ENCODE measurements around the gene AGGF1. TPM values are rescaled to one million over a fixed set of nuclear protein-coding genes. Genes with fewer than 3 reads are reported as not detected.

AGGF1 gene
- total RNA-seq, 1 donor from 2014 or later: 12.0 TPM

- Histone ChIP-seq H3K9me3 (no peaks in the 10 kb centered on the region), H3K27ac (no peak overlapping the region), H3K4me1 (no peaks in the 10 kb centered on the region), H3K4me3 (no peak overlapping the region), H3K27me3 (no peaks in the 10 kb centered on the region), H3K36me3 (peaks cover 3 to 55% of the 10 kb centered on the region in 2 donors)
- intact Hi-C loops (cut with DNase I): no loop called here
- DNase-seq (ENCODE audit: extremely low spot score in 2 of 2): no peak
- TF ChIP-seq POLR2AphosphoS5 (IDR thresholded peaks at IDR 0.05; ENCODE audit: insufficient read depth in 1 of 2, low read depth in 1 of 2) (no peak), POLR2A (IDR thresholded peaks at IDR 0.05) (no peak)
- TF ChIP-seq, protein P1, sequence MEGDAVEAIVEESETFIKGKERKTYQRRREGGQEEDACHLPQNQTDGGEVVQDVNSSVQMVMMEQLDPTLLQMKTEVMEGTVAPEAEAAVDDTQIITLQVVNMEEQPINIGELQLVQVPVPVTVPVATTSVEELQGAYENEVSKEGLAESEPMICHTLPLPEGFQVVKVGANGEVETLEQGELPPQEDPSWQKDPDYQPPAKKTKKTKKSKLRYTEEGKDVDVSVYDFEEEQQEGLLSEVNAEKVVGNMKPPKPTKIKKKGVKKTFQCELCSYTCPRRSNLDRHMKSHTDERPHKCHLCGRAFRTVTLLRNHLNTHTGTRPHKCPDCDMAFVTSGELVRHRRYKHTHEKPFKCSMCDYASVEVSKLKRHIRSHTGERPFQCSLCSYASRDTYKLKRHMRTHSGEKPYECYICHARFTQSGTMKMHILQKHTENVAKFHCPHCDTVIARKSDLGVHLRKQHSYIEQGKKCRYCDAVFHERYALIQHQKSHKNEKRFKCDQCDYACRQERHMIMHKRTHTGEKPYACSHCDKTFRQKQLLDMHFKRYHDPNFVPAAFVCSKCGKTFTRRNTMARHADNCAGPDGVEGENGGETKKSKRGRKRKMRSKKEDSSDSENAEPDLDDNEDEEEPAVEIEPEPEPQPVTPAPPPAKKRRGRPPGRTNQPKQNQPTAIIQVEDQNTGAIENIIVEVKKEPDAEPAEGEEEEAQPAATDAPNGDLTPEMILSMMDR (IDR thresholded peaks at IDR 0.05): no peak
These were observed 33.8 kb downstream of the AGGF1 start for GRCh38 chr5:77064040-77064439.

GRCh38 chr5:77065256-77065655 is 35.1 kb downstream of the AGGF1 start:
- Histone ChIP-seq H3K27me3 (no peaks in the 10 kb centered on the region), H3K9me3 (no peaks in the 10 kb centered on the region), H3K27ac (no peak overlapping the region), H3K36me3 (peaks cover 0 to 44% of the 10 kb centered on the region in 2 donors), H3K4me3 (no peak overlapping the region), H3K4me1 (no peaks in the 10 kb centered on the region)
- TF ChIP-seq POLR2A (IDR thresholded peaks at IDR 0.05): no peak
- TF ChIP-seq, protein P1 (IDR thresholded peaks at IDR 0.05): no peak
- no peak for TF ChIP-seq POLR2AphosphoS5 (IDR thresholded peaks at IDR 0.05; ENCODE audit: insufficient read depth in 1 of 2, low read depth in 1 of 2)
- intact Hi-C loops (cut with DNase I): no loop called here
- DNase-seq (ENCODE audit: extremely low spot score in 2 of 2): no peak

DNA sequence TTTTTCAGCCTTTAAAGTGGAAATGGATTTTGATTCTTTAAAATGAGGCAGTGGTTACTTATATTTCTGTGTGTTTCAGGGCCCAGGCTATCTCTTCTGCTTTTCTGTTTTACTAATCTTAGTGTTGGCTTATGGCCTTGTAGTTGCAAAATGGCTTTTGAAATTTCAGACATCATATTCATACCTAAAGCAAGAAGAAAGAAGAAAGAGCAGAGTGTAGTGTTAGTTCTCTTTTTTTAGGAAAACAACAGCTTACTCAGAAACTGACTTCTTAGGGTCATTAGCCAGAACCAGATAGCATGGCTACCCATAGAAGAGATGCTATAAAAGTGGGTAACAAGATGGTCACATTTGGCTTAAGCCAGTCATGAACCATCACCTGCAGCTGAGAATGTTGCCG is 36.0 kb downstream of the AGGF1 start:
- no peak for DNase-seq (ENCODE audit: extremely low spot score in 2 of 2)
- Histone ChIP-seq H3K36me3 (peaks cover 0 to 36% of the 10 kb centered on the region in 2 donors), H3K27ac (no peak overlapping the region), H3K4me1 (no peaks in the 10 kb centered on the region), H3K4me3 (no peak overlapping the region), H3K9me3 (no peaks in the 10 kb centered on the region), H3K27me3 (no peaks in the 10 kb centered on the region)
- TF ChIP-seq, protein P1 (IDR thresholded peaks at IDR 0.05): no peak
- TF ChIP-seq POLR2AphosphoS5 (IDR thresholded peaks at IDR 0.05; ENCODE audit: insufficient read depth in 1 of 2, low read depth in 1 of 2) (no peak), POLR2A (IDR thresholded peaks at IDR 0.05) (no peak)
- intact Hi-C loops (cut with DNase I): no loop called here

- no peak for TF ChIP-seq POLR2A (IDR thresholded peaks at IDR 0.05)
- no peak overlapping the region for H3K4me3 ChIP-seq
- no peak overlapping the region for H3K27ac ChIP-seq
- no peaks in the 10 kb centered on the region for H3K4me1 ChIP-seq
- H3K27me3 ChIP-seq: no peaks in the 10 kb centered on the region
- DNase-seq (ENCODE audit: extremely low spot score in 2 of 2): no peak
- peaks cover 0 to 28% of the 10 kb centered on the region in 2 donors for H3K36me3 ChIP-seq
- H3K9me3 ChIP-seq: no peaks in the 10 kb centered on the region
- intact Hi-C loops (cut with DNase I): no loop called here
These were observed 36.7 kb downstream of the AGGF1 start for GRCh38 chr5:77066823-77067442.

DNA sequence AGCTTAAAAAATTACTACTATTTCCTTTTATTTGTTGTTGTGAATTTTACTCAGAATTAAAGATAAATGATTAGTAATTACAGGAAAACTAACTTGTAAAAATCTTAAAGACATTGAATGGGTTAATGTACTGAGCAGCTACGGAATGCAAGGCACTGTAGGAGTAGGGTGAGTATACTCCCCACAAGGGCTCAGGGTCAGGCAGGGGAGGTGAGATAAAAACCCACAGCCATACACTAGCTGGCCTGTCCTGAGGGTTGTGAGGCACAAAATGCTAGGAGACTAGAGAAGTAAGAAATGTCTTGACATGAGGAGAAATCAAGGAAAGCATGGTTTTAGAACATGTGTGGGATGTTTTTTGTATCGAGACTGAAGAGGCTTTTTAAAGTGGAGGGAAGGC is 43.5 kb downstream of the AGGF1 start:
- no peak overlapping the region for H3K4me3 ChIP-seq
- no peak for TF ChIP-seq POLR2A (IDR thresholded peaks at IDR 0.05)
- no peak for TF ChIP-seq POLR2AphosphoS5 (IDR thresholded peaks at IDR 0.05; ENCODE audit: insufficient read depth in 1 of 2, low read depth in 1 of 2)
- TF ChIP-seq, protein P1 (IDR thresholded peaks at IDR 0.05): no peak
- no peaks in the 10 kb centered on the region for H3K9me3 ChIP-seq
- no peak overlapping the region for H3K27ac ChIP-seq
- intact Hi-C loops (cut with DNase I): no loop called here
- H3K27me3 ChIP-seq: no peaks in the 10 kb centered on the region
- DNase-seq (ENCODE audit: extremely low spot score in 2 of 2): no peak
- H3K4me1 ChIP-seq: peaks cover 17% of the 10 kb centered on the region
- peaks cover 0 to 1% of the 10 kb centered on the region in 2 donors for H3K36me3 ChIP-seq

All from vagina (tissue), 2 donors.